ENCODE measurements around the gene PAK6.

GRCh38 chr15:40250304-40250656 is 11.4 kb downstream of the PAK6 start:
- TF ChIP-seq CTCF (IDR thresholded peaks at IDR 0.05; ENCODE audit: low read length) (no peak), EZH2 (IDR thresholded peaks at IDR 0.05; ENCODE audit: borderline replicate concordance, low read length) (no peak)

Data from OCI-LY1 (cell line).